Panc1 (cell line): Measurements from ENCODE around the gene C1orf216.

Source experiments
- SIN3A ChIP-seq: IDR thresholded peaks from 2 replicates; pipeline ENCODE4 v1.6.1; 2012; ENCODE audit warnings: low read depth, mild to moderate bottlenecking, low read length, moderate library complexity, borderline replicate concordance; ENCODE audit not compliant: insufficient read depth
- TCF7L2 ChIP-seq: IDR thresholded peaks from 2 replicates; pipeline ENCODE4 v1.6.1; 2011; ENCODE audit warnings: mild to moderate bottlenecking, low read depth, low read length, inconsistent platforms
- TF ChIP-seq, protein P1 (sequence below), 2 experiments: IDR thresholded peaks; 2 replicates each; pipeline ENCODE4 v1.6.1; 2011 to 2012; ENCODE audit warnings: low read depth in 2 of 2, control low read depth in 1 of 2, low read length in 1 of 2, mild to moderate bottlenecking in 1 of 2, moderate library complexity in 1 of 2; ENCODE audit not compliant: insufficient read depth in 1 of 2
- TF ChIP-seq, protein P2 (sequence below): fragments of 450-650 bp; IDR thresholded peaks from 2 replicates; pipeline ENCODE4 v1.5.1; 2017; ENCODE audit warnings: mild to moderate bottlenecking

DNA sequence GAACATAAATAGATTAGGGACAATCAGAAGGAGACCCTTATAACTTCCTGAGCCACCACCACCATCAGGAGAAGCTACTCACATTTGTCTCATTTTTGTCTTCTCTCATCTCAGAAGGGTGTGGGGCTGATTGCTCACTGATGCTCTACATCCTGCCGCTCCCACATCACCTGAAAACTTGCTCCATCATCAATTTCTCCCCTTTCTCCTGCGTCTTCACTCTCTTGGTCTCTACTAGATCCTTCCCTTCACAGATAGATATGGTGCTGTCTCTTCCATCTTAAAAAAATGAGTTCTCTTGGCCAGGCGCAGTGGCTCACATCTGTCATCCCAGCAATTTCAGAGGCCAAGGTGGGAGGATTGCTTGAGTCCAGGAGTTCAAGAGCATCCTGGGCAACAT is 38.4 kb downstream of the C1orf216 start:
- TF ChIP-seq, protein P1, sequence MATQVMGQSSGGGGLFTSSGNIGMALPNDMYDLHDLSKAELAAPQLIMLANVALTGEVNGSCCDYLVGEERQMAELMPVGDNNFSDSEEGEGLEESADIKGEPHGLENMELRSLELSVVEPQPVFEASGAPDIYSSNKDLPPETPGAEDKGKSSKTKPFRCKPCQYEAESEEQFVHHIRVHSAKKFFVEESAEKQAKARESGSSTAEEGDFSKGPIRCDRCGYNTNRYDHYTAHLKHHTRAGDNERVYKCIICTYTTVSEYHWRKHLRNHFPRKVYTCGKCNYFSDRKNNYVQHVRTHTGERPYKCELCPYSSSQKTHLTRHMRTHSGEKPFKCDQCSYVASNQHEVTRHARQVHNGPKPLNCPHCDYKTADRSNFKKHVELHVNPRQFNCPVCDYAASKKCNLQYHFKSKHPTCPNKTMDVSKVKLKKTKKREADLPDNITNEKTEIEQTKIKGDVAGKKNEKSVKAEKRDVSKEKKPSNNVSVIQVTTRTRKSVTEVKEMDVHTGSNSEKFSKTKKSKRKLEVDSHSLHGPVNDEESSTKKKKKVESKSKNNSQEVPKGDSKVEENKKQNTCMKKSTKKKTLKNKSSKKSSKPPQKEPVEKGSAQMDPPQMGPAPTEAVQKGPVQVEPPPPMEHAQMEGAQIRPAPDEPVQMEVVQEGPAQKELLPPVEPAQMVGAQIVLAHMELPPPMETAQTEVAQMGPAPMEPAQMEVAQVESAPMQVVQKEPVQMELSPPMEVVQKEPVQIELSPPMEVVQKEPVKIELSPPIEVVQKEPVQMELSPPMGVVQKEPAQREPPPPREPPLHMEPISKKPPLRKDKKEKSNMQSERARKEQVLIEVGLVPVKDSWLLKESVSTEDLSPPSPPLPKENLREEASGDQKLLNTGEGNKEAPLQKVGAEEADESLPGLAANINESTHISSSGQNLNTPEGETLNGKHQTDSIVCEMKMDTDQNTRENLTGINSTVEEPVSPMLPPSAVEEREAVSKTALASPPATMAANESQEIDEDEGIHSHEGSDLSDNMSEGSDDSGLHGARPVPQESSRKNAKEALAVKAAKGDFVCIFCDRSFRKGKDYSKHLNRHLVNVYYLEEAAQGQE (IDR thresholded peaks at IDR 0.05; ENCODE audit: insufficient read depth in 1 of 2, low read depth in 2 of 2, low read length in 1 of 2), result no peak
- TF ChIP-seq TCF7L2 (no peak), SIN3A (no peak)
- TF ChIP-seq, protein P2, sequence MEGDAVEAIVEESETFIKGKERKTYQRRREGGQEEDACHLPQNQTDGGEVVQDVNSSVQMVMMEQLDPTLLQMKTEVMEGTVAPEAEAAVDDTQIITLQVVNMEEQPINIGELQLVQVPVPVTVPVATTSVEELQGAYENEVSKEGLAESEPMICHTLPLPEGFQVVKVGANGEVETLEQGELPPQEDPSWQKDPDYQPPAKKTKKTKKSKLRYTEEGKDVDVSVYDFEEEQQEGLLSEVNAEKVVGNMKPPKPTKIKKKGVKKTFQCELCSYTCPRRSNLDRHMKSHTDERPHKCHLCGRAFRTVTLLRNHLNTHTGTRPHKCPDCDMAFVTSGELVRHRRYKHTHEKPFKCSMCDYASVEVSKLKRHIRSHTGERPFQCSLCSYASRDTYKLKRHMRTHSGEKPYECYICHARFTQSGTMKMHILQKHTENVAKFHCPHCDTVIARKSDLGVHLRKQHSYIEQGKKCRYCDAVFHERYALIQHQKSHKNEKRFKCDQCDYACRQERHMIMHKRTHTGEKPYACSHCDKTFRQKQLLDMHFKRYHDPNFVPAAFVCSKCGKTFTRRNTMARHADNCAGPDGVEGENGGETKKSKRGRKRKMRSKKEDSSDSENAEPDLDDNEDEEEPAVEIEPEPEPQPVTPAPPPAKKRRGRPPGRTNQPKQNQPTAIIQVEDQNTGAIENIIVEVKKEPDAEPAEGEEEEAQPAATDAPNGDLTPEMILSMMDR, result no peak
